Loucy (cell line): Measurements from ENCODE around the gene NOTCH1.

Experiments used
- H2AFZ ChIP-seq: fragments of 200-600 bp; sonication (generic); 2 replicates; pipeline ENCODE4 v1.6.0; 2016; ENCODE audit warnings: antibody characterized with exemption, mild to moderate bottlenecking, low read length, moderate library complexity
- H3F3A ChIP-seq: fragments of 200-600 bp; 2 replicates; pipeline ENCODE4 v1.6.0; 2016; ENCODE audit warnings: antibody characterized with exemption, low read depth, mild to moderate bottlenecking
- H3K27me3 ChIP-seq: fragments of 200-600 bp; sonication (generic); 2 replicates; pipeline ENCODE4 v1.6.1; 2014; ENCODE audit warnings: low read length, mild to moderate bottlenecking; ENCODE audit not compliant: insufficient read depth, poor library complexity, severe bottlenecking
- H3K36me3 ChIP-seq: fragments of 200-600 bp; sonication (generic); 2 replicates; pipeline ENCODE4 v1.6.1; 2016; ENCODE audit warnings: low read length; ENCODE audit not compliant: insufficient read depth
- H3K4me1 ChIP-seq: fragments of 200-600 bp; sonication (generic); 2 replicates; pipeline ENCODE4 v1.5.1; 2014; ENCODE audit warnings: low read length, mild to moderate bottlenecking; ENCODE audit not compliant: insufficient read depth, poor library complexity, severe bottlenecking
- H3K4me2 ChIP-seq: fragments of 200-600 bp; sonication (generic); 2 replicates; pipeline ENCODE4 v1.6.0; 2014; ENCODE audit warnings: antibody characterized with exemption, low read length, low read depth, mild to moderate bottlenecking; ENCODE audit not compliant: poor library complexity, severe bottlenecking
- H3K4me3 ChIP-seq: fragments of 200-600 bp; sonication (generic); 2 replicates; pipeline ENCODE4 v1.5.1; 2014; ENCODE audit warnings: low read length, mild to moderate bottlenecking, mixed read lengths; ENCODE audit not compliant: poor library complexity, severe bottlenecking
- H3K79me2 ChIP-seq: fragments of 200-600 bp; sonication (generic); 2 replicates; pipeline ENCODE4 v1.6.1; 2014; ENCODE audit warnings: low read length; ENCODE audit not compliant: insufficient read depth
- H3K9ac ChIP-seq: fragments of 200-600 bp; sonication (generic); 2 replicates; pipeline ENCODE4 v1.6.0; 2014; ENCODE audit warnings: mild to moderate bottlenecking, low read depth, low read length, moderate library complexity; ENCODE audit not compliant: poor library complexity, severe bottlenecking
- H3K9me2 ChIP-seq: fragments of 200-600 bp; sonication (generic); replicated peaks from 2 replicates; pipeline ENCODE4 v1.6.1; 2016; ENCODE audit warnings: low read depth, low read length, mixed read lengths
- H3K9me3 ChIP-seq: fragments of 200-600 bp; sonication (generic); 2 replicates; pipeline ENCODE4 v1.6.1; 2014; ENCODE audit warnings: mild to moderate bottlenecking, antibody characterized with exemption, low read length, low read depth; ENCODE audit not compliant: insufficient read depth
- H4K20me1 ChIP-seq: fragments of 200-600 bp; sonication (generic); 2 replicates; pipeline ENCODE4 v1.6.0; 2014; ENCODE audit warnings: antibody characterized with exemption, low read length, mild to moderate bottlenecking; ENCODE audit not compliant: insufficient read depth, poor library complexity, severe bottlenecking
- EZH2phosphoT487 ChIP-seq: fragments of 200-600 bp; IDR thresholded peaks from 2 replicates; pipeline ENCODE4 v1.6.1; 2018; ENCODE audit warnings: antibody characterized with exemption, mild to moderate bottlenecking, moderate library complexity, borderline replicate concordance
- TF ChIP-seq, protein P1 (sequence below): fragments of 200-600 bp; sonication (generic); conservative IDR thresholded peaks from 2 replicates; pipeline ENCODE4 v1.5.1; 2014; ENCODE audit warnings: mild to moderate bottlenecking, antibody characterized with exemption, low read length

NOTCH1 gene

DNA sequence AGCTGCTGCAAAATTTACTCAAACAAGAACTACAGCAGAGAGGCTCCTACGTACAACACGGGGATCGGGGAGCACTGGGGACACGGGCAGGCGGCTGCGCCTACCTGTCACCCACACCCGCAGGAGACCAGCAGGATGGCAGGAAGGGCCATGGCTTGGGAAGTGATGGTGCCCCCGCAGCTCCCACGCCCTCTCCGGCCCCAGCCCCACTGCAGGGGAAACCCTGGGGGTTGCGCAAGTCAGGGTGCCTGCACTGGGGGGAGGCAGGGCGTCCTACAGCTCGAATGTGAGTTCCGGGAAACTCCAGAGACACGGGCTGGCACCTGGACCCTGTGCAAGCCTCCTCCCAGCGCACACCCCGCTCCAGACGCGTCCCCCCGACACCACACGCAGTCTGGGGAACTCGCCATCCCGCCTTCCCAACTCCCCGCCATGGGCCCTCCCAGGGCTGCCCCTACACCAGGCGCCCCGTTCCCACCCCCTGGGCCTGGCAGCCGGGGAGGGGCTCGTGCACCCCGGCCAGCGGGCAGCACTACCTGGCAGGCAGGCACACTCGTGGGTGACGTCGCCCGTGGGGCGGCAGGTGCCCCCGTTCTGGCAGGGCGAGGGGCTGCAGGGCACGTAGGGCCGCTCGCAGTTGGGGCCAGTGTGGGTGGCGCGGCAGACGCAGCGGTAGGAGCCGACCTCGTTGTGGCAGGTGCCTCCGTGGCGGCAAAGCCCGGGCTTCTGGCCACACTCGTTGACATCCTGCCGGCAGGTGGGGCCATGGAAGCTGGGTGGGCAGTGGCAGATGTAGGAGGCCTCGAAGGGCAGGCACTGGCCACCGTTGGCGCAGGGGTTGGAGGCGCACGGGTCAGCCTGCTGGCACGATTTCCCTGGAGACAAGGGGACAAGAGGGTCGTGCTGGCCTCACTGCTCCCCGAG lies 23.3 kb downstream of the NOTCH1 start:
- TF ChIP-seq, protein P1, sequence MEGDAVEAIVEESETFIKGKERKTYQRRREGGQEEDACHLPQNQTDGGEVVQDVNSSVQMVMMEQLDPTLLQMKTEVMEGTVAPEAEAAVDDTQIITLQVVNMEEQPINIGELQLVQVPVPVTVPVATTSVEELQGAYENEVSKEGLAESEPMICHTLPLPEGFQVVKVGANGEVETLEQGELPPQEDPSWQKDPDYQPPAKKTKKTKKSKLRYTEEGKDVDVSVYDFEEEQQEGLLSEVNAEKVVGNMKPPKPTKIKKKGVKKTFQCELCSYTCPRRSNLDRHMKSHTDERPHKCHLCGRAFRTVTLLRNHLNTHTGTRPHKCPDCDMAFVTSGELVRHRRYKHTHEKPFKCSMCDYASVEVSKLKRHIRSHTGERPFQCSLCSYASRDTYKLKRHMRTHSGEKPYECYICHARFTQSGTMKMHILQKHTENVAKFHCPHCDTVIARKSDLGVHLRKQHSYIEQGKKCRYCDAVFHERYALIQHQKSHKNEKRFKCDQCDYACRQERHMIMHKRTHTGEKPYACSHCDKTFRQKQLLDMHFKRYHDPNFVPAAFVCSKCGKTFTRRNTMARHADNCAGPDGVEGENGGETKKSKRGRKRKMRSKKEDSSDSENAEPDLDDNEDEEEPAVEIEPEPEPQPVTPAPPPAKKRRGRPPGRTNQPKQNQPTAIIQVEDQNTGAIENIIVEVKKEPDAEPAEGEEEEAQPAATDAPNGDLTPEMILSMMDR, result no peak
- no peak for TF ChIP-seq EZH2phosphoT487
- Histone ChIP-seq H4K20me1 (no peaks in the 10 kb centered on the region), H3K27me3 (no peaks in the 10 kb centered on the region), H3K79me2 (no peaks in the 10 kb centered on the region), H3K9ac (no peak overlapping the region), H3F3A (no peaks in the 10 kb centered on the region), H2AFZ (no peak overlapping the region), H3K36me3 (no peaks in the 10 kb centered on the region; the same call in 1 of the 2 replicates), H3K9me2 (no peaks in the 10 kb centered on the region), H3K4me3 (no peak overlapping the region), H3K9me3 (no peaks in the 10 kb centered on the region), H3K4me2 (no peak overlapping the region), H3K4me1 (no peaks in the 10 kb centered on the region)

DNA sequence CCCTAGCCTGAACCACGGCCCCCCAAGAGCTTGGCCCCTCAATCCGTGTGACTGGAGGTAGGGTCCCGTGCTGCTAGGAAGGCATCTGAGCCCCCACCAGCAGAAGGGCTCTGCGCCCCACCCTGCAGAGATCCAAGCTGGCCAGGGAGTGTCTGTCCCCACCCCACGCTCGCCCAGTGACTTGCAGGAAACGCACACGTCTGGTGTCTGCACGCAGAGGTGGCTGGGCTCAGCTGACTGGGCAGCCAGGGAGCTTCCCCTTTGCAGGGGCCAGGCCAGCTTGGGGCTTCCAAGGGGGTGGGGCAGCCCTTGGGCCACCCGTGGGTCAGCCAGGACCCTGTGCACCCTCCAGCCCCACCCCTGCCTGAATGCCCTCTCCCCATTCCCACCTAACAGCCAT lies 24.3 kb downstream of the NOTCH1 start:
- Histone ChIP-seq H3K4me2 (no peak overlapping the region), H3K4me3 (no peak overlapping the region), H3K36me3 (no peaks in the 10 kb centered on the region; the same call in 1 of the 2 replicates), H3F3A (no peaks in the 10 kb centered on the region), H3K27me3 (no peaks in the 10 kb centered on the region), H3K4me1 (no peaks in the 10 kb centered on the region), H3K9me3 (no peaks in the 10 kb centered on the region), H4K20me1 (no peaks in the 10 kb centered on the region), H3K9ac (no peak overlapping the region), H3K9me2 (no peaks in the 10 kb centered on the region), H2AFZ (no peak overlapping the region), H3K79me2 (no peaks in the 10 kb centered on the region)
- TF ChIP-seq EZH2phosphoT487, result no peak
- TF ChIP-seq, protein P1, result no peak

DNA sequence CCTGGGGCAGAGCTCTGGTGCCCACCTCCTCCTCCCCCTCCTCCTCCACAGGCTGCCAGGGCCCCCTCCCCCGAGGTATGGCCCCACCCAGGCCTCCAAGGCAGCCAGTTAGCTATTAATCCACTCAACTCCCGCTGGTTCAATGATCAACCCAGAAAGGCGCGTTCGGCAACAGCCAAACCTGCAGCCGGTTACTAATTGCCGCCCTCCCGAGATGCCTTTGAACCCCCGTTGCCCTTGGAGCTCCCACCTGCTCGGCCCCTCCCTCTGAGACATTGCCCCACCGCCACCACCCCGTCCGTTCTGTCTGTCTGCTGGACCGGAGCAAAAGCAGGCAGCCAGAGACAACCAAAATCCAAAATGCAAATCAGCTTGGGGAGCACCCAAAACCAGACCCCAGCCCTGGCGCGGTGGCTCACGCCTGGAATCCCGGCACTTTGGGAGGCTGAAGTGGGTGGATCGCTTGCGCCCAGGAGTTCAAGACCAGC lies 25.8 kb downstream of the NOTCH1 start:
- no peaks in the 10 kb centered on the region for H3K9me3 ChIP-seq
- H3K4me3 ChIP-seq, result no peak overlapping the region
- H4K20me1 ChIP-seq, result no peaks in the 10 kb centered on the region
- no peak overlapping the region for H2AFZ ChIP-seq
- no peaks in the 10 kb centered on the region for H3K4me1 ChIP-seq
- no peaks in the 10 kb centered on the region for H3F3A ChIP-seq
- no peaks in the 10 kb centered on the region; the same call in 1 of the 2 replicates for H3K36me3 ChIP-seq
- H3K9me2 ChIP-seq, result no peaks in the 10 kb centered on the region
- no peaks in the 10 kb centered on the region for H3K27me3 ChIP-seq
- H3K9ac ChIP-seq, result no peak overlapping the region
- no peaks in the 10 kb centered on the region for H3K79me2 ChIP-seq
- TF ChIP-seq, protein P1, result no peak
- TF ChIP-seq EZH2phosphoT487, result no peak
- H3K4me2 ChIP-seq, result no peak overlapping the region
